HG02610 (cell line): ENCODE measurements around the gene MEX3A.
"Not testable (repeated sequence)": the region's sequence is repeated elsewhere in the genome, so short reads cannot be mapped to it uniquely, and the experiment has no call there.

Experiments used
- ATAC-seq: cut with Tn5 transposase; IDR thresholded peaks from one replicate; pipeline ENCODE4 v1.9.1; 2021; ENCODE audit warnings: mild to moderate bottlenecking, moderate library complexity; ENCODE audit not compliant: unreplicated experiment

Gene MEX3A

DNA sequence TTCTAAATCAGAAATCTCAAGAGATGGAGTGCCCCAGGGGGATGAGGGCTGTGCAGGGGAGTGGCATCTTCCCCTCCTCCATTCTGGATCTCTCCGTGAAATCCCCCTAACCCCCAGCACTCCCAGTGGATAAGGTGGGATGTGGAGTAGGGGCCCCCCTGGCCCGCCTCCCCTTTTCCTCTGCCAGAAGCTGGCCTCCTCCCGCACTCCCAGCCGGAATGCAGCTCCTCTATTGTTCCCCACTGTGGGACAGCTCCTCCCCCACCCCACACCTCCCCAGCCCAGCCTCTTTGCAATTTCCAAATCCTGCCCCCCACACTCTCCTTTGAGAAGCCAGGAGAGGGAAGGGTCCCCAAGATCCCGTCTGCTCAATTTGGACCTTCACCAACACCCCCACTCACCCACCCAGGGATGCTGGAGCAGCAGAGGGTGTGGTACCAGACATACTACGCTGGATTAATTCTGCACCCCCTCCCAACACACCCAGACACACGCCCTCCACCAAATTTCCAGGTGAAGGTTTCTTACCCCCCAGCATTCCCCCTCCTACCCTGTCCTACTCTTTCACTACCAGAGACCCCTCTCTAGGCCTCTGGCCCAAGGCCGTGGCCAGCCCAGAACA is 1.9 kb downstream of the MEX3A start:
- ATAC-seq: no peak

DNA sequence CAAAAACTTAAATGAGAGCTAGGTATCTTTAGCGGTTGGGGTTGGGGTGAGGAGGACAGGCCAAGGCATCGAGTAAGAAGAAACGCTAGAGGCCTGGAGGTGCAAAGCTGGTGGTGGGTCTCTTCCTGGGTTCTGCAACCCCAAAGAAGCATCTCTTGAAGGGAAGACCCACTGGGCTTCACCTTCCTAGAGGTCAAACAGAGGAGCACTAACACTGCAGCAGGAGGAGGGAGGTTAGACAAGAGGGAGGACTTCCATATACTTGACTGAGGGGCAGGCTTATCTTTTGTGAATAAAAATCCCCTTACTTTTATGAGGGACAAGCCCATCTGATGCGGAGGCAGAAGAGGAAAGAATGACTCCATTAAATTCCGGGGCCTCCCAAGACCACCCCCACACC is 2.5 kb downstream of the MEX3A start:
- no peak for ATAC-seq

DNA sequence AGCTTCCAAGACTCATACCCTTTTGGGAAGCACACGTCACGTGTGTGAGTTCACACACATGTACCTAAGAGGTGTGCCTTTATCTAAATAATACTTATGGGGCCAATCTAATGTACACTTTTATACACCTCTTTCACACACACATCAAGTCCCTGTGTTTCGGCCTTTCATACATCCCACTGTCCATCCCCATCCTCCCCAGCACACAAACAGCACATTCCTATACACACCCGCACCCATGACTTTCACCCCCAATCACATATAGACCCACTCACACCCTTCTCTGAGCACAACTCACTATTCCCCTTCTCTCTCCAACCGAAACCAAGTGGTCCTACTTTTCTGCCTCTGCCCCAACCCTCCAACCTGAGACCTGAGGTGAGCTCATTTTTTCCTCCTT is 3.5 kb downstream of the MEX3A start:
- no peak for ATAC-seq

DNA sequence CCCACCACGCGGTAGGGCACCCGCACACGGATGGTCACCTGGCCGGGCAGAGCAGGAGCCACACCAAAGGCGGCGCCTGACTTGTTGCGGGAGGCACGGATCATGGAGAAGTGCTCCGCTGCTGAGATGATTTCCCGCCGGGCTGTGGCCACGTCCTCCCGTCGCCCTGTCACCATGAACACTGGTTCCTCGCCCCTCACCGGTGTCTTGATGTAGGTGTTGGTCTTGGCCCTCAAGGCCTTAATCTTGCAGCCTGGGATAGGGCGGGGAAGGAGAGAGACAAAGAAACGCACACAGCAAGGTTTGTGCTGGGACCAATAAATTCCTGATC is 4.9 kb downstream of the MEX3A start:
- ATAC-seq: no peak

DNA sequence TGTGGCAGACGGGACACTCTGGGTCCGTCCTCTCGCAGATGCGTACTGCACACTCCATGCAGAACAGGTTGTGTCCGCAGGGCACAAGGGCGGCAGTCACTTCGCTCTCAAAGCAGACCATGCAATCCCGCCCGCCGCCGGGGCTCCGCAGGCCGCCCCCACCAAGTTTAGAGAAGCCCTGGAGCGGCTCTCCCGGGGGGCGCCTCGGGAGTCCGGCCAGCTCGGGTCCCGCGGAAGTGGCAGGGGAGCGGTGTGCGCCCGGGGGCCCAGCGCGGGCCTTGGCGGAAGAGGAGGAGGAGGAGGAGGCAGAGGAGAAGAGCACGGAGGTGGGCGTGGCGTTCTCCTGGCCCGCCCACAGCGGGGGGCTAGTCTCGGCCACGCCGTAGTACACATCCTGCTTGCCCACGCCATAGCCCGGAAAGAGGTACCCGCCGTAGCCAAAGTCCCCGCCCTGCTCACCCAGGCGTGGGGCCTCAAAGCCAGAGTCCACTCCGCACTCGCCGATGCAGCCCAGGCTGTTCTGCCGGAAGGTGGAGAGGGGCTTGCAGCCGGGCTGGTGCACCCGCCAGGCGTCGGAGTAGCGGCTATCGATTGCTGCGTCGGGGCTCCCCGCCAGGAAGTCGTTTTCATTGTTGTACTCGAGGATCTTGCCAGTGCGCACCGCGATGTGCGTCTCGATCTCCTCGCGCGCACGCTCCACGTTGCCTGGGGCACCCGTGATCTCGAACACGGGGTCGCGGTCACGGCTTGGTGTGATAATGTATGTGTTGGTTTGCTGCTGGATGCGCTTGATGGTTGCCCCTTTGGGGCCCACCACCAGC is 5.4 kb downstream of the MEX3A start:
- ATAC-seq: peak; percentile 60

DNA sequence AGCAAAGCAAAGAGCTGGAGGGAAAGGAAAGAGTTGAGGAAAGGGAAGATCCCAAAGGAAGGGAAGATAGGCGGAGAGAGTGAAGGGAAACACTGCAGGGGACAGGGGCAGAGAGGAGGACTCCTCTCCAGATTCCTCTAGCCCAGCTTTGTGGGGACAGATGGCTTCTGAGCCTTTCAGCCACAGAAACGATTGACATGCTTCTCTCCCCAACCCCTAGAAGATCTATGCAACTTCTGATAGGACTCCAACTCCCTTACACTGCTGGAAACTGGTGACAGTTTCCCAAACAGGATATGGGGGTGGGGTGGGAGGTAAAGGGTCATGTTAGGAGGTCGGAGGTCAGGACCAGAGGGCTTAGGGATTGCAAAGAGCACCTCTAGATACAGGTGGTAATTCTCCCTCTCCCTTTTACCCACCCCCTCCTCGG is 6.5 kb downstream of the MEX3A start:
- ATAC-seq: no peak

DNA sequence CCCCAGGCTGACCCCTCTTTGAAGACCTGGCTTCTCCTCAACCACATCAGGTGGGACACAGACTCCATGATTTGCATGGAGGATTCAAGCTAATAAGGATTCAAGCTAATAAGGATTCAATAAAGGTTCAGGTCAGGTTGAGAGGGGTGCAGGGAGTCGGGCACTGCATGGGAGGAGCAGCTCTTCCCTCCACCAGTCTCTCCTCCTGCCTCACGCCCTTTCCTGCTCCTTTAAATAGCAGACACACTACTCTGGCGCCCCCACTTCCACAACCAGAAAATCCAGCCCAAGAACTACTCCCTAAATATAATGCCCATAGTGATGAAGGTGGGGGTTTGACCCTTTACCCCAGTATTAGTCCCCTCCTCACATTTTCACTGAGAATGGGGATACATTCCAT is 7.1 kb downstream of the MEX3A start:
- ATAC-seq: no peak

DNA sequence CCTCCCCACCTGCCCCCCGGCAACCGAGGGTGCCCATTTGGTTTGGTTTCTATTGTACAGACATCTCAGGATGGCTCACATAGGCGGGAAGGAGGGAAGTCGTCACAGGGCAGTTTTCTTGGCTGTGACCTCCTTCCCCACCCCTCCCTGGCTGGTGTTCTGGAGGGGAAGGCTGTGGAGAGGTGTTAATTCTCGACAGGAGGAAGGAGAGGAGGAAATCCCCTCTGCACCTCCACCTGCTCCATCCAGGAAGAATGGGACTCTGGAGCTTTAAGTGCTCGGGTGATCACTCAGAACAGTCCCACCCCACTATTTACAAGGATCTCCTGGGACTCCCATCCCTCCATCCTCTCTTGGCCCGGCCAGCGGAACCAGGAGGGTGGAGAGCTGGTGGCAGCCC is 7.6 kb downstream of the MEX3A start:
- ATAC-seq: no peak

DNA sequence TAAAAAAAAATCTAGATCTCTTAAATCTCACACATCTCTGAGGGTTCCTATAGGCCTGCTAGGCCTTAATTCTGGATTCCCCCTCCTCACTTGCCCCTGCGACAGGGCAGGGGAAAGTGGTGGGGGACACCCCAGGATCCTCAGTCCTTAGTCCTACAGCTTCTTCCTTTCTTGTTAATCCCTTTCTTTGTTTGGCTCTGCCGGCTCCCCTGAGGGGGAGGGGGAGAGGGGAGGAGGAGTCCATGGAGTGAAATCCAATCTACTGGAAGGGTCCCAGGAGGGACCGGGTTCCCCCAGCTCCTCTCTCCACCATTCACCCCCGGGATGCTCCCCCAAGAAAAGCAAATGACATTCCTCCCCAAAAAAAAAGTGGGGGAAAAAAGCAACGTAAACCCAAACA is 8.5 kb downstream of the MEX3A start:
- no peak for ATAC-seq

DNA sequence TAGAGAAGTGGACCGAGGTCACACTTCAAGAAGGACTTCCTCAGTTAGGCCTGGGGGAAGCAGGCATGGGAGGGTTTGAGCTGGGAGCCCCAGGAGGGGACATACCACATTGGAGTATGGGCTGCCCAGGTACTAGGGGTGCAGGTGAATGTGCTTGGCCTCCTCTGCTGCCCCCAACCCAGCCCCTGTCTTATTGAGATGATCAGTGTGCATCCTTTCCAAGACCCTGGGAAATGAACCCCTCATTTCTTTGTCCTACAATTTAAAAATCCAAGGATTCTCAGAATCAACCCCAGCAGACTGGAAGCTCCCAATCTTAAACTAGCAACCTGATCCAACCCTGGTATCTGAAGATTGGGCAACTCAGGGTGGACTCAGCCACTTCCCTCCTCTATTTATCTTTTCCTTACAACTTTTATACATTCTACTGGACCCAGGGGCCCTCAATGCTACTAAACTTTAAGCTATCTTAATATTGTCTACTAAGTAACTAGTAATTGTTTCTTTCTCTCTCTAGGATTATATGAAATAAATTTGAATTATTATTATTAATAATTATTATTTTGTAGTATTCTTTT is 9.1 kb downstream of the MEX3A start:
- ATAC-seq: no peak

DNA sequence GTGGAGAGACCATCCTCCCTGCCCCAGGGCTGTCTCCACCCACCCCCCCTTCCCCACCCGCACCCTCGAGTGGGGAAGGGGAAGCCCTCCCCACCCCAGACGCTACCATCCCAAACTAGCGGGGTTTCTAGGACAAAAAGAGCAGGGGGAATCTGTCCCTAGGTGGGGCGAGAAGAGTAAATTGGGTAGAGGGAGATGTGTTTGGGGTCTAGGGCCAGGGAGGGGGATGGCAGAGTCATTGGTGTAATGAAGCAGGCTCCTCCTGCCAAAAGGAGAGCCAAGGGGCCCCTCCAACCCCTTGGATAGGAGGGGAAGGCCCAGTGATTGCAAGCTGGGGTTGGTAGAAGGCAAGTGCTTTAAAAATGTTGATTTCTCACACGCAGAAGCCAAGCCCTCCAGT is 10.0 kb downstream of the MEX3A start:
- ATAC-seq: no peak

DNA sequence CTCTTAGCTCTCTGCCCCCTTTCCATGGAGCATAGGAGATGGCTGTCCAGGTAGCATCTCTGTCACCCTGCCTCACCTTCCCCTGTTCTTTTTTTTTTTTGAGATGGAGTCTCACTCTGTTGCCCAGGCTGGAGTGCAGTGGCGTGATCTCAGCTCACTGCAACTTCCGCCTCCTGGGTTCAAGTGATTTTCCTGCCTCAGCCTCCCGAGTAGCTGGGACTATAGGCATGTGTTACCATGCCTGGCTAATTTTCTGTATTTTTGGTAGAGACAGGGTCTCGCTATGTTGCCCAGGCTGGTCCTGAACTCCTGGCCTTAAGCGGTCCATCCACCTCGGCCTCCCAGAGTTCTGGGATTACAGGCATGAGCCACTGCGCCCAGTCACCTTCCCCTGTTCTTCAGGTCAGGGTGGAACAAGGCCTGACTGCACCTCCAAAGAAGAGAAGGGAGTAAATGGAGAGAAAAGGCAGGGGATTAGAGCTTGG is 10.9 kb downstream of the MEX3A start:
- not testable (repeated sequence) for ATAC-seq

DNA sequence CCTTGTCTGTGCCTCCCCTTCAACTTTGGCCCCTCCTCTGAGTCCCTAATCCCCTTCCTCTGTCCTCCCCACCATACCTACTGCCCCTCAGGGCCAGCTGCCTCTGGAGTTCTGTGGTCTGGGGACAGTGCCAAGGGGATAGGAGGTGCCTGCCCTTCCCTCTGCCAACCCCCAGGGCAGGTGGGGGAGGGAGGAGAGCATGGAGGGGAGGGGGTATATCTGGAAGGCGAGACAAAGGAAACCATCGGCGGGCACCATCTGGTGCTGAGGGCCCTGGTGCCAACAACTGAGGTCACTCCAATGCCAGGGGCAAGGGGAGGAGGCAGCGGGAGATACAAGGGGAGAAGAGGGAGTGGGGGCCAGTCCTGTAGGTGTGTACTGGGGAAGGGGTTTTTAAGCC is 11.7 kb downstream of the MEX3A start:
- ATAC-seq: no peak

DNA sequence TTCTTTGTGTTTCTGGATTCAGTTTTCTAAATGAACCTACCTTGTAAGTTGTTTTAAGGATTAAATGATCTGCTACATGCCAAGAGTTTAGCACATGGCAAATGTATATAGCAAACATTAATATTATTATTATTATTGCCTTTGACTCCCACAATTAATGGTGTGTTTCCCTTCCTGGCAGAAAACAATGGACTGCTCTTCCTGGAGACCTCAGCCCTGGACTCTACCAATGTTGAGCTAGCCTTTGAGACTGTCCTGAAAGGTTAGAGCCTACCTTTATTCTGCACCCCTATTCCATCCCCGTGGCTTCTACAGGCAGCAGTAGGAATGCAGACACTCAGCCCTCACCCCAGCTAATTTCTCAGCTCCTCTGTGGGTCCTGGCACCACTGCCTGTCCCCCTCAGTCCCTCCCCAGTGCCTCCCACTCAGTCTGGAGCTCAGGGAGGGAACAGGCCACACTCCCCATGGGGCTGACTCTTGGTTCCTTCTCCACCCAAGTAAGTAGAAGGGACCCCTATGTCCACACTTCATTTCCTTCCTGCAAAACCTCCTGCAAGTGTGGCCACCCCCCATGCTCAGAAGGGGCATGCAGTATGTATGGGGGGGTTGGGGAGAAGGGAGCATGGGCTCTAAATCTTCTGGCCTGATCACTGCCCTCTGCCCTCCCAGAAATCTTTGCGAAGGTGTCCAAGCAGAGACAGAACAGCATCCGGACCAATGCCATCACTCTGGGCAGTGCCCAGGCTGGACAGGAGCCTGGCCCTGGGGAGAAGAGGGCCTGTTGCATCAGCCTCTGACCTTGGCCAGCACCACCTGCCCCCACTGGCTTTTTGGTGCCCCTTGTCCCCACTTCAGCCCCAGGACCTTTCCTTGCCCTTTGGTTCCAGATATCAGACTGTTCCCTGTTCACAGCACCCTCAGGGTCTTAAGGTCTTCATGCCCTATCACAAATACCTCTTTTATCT is 12.5 kb downstream of the MEX3A start:
- no peak for ATAC-seq

DNA sequence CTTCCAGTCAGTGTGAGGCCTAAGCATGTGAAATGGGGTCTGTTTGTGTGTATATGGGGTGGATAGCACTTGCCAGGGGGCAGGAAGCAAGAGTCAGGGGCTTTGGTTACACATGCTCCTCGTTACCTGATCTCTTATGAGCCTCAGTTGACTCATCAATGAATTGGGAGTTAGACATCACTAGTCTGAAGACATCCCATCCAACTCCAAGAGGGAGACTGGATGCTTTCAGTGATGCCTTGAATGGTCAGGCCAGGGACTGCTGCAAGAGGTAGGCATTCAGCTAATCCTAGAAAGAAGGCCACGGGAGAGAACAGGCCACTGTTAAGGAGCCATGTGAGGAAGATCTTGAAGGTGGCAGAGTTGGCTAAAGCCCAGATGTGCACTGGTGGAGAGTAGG is 15.0 kb downstream of the MEX3A start:
- no peak for ATAC-seq

DNA sequence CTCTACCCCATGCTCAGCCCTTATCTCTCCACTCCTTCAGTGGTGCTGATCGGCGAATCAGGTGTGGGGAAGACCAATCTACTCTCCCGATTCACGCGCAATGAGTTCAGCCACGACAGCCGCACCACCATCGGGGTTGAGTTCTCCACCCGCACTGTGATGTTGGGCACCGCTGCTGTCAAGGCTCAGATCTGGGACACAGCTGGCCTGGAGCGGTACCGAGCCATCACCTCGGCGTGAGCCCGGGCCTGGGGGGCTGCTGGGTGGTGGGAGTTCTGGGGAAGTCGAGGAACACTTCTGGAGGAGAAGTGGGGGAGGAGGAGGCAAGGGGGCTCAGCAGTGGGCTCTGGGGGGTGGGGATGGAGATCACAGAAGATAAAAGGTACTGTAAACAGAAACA is 16.4 kb downstream of the MEX3A start:
- no peak for ATAC-seq

DNA sequence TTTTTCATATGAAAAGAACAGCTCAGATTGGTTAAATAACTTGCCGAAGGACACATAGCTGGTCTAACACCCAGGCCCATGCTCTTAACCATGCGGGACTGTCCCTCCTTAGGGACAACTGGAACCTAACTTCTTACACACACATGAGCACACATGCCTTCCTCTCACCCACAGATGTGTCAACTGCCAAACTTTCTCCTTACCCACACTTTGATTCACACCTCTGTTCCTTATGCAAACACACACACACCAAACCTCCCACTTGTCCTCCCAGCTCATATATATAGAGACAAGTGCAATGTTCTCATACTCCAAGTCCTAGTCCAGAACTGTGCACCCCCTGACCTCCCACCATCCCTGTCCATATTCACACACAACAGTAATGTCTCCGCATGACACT is 17.1 kb downstream of the MEX3A start:
- ATAC-seq: no peak

DNA sequence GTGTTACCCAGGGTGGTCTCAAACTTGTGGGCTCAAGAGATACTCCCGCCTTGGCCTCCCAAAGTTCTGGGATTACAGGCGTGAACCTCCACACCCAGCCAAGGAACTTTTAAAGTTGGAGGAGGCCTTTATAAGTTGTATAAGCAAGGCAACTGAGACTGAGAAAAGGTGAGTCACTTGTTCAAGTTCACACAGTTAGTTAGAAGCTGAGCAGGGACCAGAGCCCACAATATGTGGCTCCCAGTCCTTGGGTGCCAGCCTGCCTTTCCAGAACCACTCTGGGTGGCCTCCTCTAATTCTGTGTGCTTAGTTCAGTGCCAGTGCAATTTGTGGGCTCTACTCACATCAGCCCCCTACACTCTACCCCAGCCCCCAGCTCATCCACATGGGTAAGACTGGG is 17.6 kb downstream of the MEX3A start:
- no peak for ATAC-seq

DNA sequence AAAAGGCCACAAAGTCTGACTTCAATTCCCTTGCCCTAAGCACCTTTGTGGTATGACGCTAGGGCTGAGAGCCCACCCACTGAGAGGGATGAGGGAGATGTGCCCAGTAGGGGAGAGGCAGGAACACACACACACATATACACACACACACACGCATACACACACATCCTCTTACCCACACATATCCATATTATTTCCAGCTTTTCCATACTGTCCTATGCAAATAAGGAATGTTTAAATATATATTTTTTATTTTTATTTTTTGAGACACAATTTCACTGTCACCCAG is 18.3 kb downstream of the MEX3A start:
- no peak for ATAC-seq

DNA sequence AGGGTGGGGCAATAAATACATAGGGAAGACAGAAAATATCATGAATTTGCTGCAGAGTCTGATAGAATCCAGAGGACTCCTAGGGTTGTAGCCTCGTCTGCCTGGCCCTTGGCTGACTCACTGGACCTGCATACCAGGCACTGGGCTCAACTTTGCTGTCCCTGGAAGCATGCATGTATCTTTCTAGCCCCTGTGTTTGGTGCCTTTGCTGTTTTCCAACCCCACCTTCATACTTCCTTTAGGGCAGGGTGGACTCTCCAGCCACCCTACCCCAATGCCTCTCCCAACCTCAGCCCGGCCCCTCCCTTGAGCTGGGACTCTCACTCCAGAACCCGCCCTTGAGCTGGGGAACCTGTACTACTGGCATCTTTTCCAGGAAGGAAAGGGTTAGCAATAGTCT is 20.1 kb downstream of the MEX3A start:
- no peak for ATAC-seq

DNA sequence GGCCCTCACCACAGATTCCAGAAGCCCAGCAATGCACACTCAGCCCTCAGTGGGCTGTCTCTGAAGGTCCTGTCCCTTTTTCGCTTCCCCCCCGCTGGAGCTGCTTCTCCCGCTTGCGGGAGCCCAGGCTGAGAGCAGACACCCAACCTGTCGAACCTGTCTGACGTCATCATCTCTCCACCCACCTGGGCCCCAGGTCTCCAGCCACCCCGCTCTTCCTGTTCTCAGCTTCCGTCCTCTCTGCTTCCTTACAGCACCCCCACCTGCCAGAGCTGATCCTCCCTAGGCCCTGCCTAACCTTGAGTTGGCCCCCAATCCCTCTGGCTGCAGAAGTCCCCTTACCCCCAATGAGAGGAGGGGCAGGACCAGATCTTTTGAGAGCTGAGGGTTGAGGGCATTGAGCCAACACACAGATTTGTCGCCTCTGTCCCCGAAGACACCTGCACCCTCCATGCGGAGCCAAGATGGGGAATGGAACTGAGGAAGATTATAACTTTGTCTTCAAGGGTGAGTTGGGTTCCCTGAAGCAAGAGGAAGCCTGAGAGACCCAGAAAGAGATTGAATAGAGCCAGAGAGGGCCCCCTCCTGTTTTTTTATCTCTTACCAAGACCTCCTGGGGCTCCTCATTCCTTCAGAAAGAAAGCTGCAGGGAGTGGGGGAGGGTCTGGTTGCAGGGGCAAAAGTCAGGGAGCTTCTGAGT is 21.2 kb downstream of the MEX3A start, which contains the start of gene RAB25:
TSS of gene RAB25 (plus strand) at position 224 of the 700 bp plus-strand sequence. CDS start at position 465, 241 bp downstream.
- ATAC-seq: no peak
